GM12878 (cell line): Measurements from ENCODE around the gene PLS3. TPM values are rescaled to one million over a fixed set of nuclear protein-coding genes. Genes with fewer than 3 reads are reported as not detected.

ENCODE experiments used
- ATAC-seq: fragments of 200-7000 bp; cut with Tn5 transposase; 3 replicates; pipeline ENCODE4 v1.9.1; 2020; ENCODE audit warnings: mild to moderate bottlenecking, moderate library complexity
- BruUV-seq: library from RNA; stranded (reverse); fragments of 400-500 nt; replicated peaks from 2 replicates; lab custom pipeline; 2021; lab: Mats Ljungman, UMichigan
- CTCF ChIA-PET: fragments of 300-600 bp; sonication (Branson Sonifier 250); formaldehyde crosslinking; extraction: SDS; loops from one replicate; lab custom pipeline; 2021; ENCODE audit warnings: inconsistent platforms; lab: Yijun Ruan, JAX
- POLR2A ChIA-PET: fragments of 350-600 bp; formaldehyde crosslinking; extraction: SDS; loops from one replicate; lab custom pipeline; 2021; ENCODE audit warnings: inconsistent platforms; lab: Charles Lee
- RAD21 ChIA-PET: fragments of 300-600 bp; sonication (Branson Sonifier 250); formaldehyde crosslinking; loops from one replicate; lab custom pipeline; 2023; ENCODE audit warnings: antibody characterized with exemption; ENCODE audit not compliant: unreplicated experiment; lab: Charles Lee
- SMC1A ChIA-PET: fragments of 300-600 bp; sonication (Branson Sonifier 250); formaldehyde crosslinking; loops from one replicate; lab custom pipeline; 2023; ENCODE audit not compliant: unreplicated experiment, uncharacterized antibody; lab: Charles Lee
- DNase-seq: peaks from one replicate; pipeline ENCODE4 v3.0.0-alpha.2; 2011; ENCODE audit warnings: low read depth, low spot score
- FAIRE-seq: peaks from 3 replicates; lab custom pipeline; 2011; peaks lifted over from hg19 to GRCh38; lab: Jason Lieb, UNC
- H2AFZ ChIP-seq: 2 replicates; pipeline ENCODE4 v1.6.0; 2011; ENCODE audit warnings: low read depth, low read length, control low read depth; ENCODE audit not compliant: control insufficient read depth
- H3K27ac ChIP-seq: 2 replicates; pipeline ENCODE4 v1.5.1; 2011; ENCODE audit warnings: control low read depth; ENCODE audit not compliant: control insufficient read depth, insufficient read depth
- H3K27me3 ChIP-seq, 2 experiments: replicated peaks in 1 of 2; 2 replicates each; pipeline versions ENCODE4 v1.6.0 to v1.6.1; 2011; ENCODE audit warnings: low read length in 1 of 2; ENCODE audit not compliant: control insufficient read depth in 2 of 2, insufficient read depth in 2 of 2
- H3K36me3 ChIP-seq, 2 experiments: 2 replicates each; pipeline ENCODE4 v1.5.1; 2011; ENCODE audit warnings: low read length in 1 of 2; ENCODE audit not compliant: control insufficient read depth in 2 of 2, insufficient read depth in 2 of 2
- H3K4me1 ChIP-seq: 2 replicates; pipeline ENCODE4 v1.6.1; 2011; ENCODE audit warnings: mild to moderate bottlenecking, low read length, moderate library complexity, mixed read lengths; ENCODE audit not compliant: control insufficient read depth, insufficient read depth
- H3K4me2 ChIP-seq: 2 replicates; pipeline ENCODE4 v1.6.0; 2011; ENCODE audit warnings: control low read depth; ENCODE audit not compliant: control insufficient read depth, insufficient read depth
- H3K4me3 ChIP-seq: fragments of 200-600 bp; sonication (generic); 2 replicates; pipeline ENCODE4 v1.5.1; 2016
- H3K79me2 ChIP-seq: 2 replicates; pipeline ENCODE4 v1.6.0; 2011; ENCODE audit warnings: low read length; ENCODE audit not compliant: control insufficient read depth, insufficient read depth
- H3K9ac ChIP-seq: 2 replicates; pipeline ENCODE4 v1.8.0; 2011; ENCODE audit warnings: low read length, control low read depth, mixed read lengths; ENCODE audit not compliant: control insufficient read depth, insufficient read depth
- H3K9me3 ChIP-seq: replicated peaks from 3 replicates; pipeline ENCODE4 v1.5.1; 2011; ENCODE audit warnings: mild to moderate bottlenecking, low read length; ENCODE audit not compliant: control insufficient read depth, insufficient read depth
- H4K20me1 ChIP-seq: 2 replicates; pipeline ENCODE4 v1.6.0; 2011; ENCODE audit not compliant: control insufficient read depth, insufficient read depth
- NFYA ChIP-seq: IDR thresholded peaks from 2 replicates; pipeline ENCODE4 v1.6.1; 2011; ENCODE audit warnings: low read depth, mild to moderate bottlenecking, low read length, improper control_type of control experiment, borderline replicate concordance
- NR2C1 ChIP-seq: fragments of 450-650 bp; IDR thresholded peaks from 2 replicates; pipeline ENCODE4 v1.6.1; 2017; ENCODE audit warnings: antibody characterized with exemption, mild to moderate bottlenecking, moderate library complexity
- POLR2AphosphoS2 ChIP-seq: IDR thresholded peaks from 2 replicates; pipeline ENCODE4 v1.6.1; 2011; ENCODE audit warnings: low read depth, mild to moderate bottlenecking, low read length, improper control_type of control experiment, moderate library complexity
- RFX5 ChIP-seq: IDR thresholded peaks from 2 replicates; pipeline ENCODE4 v1.6.1; 2011; ENCODE audit warnings: low read depth, low read length, improper control_type of control experiment
- TBL1XR1 ChIP-seq: IDR thresholded peaks from 2 replicates; pipeline ENCODE4 v1.6.1; 2012; ENCODE audit warnings: low read depth, low read length, improper control_type of control experiment
- WGBS: methylation state at CpG from one replicate; pipeline ENCODE4 v1.1.6; 2016; ENCODE audit warnings: low lambda C conversion rate; ENCODE audit not compliant: insufficient replicate concordance, insufficient coverage; ENCODE audit errors: missing lambda C conversion rate; 5-methylcytosine and 5-hydroxymethylcytosine counted together
- in situ Hi-C: fragments of 300-500 bp; cut with MboI; formaldehyde crosslinking; loops from 9 replicates; pipeline ENCODE4 v1.14.3; 2018; ENCODE audit warnings: mixed read lengths
- intact Hi-C: fragments of 100-400 bp; cut with micrococcal nuclease; formaldehyde crosslinking; loops from one replicate; pipeline ENCODE4 v1.14.2; 2022; ENCODE audit not compliant: unreplicated experiment
- polyA plus RNA-seq, 11 experiments: library from polyadenylated mRNA; depleted of rRNA in 4 of 11; unstranded in 6 of 11; stranded (reverse) in 5 of 11; fragments of >200 nt; fragmentation: Nextera tagmentation in 4 of 11; fragmentation: Illumina TruSeq in 1 of 11; extraction: Ambion mirVana in 4 of 11; extraction: Trizol in 1 of 11; gene quantifications; 1 replicate in 1 of 11; 2 replicates in 10 of 11; pipeline versions ENCODE4 v1.2.1 to v1.2.3, GENCODE V29; 2011 to 2016; ENCODE audit warnings: inconsistent platforms in 2 of 11, missing spikeins in 2 of 11, low read depth in 1 of 11
- total RNA-seq, 4 experiments: library from RNA; depleted of rRNA in 3 of 4; stranded (reverse); fragments of >200 nt in 3 of 4; fragmentation: Illumina TruSeq in 1 of 4; extraction: Trizol in 1 of 4; gene quantifications; 2 replicates each; pipeline versions ENCODE4 v1.2.1 to v1.2.3, GENCODE V29; 2013 to 2021

PLS3 gene
- total and polyA plus RNA-seq, 10 of the 15 experiments (the other 5 are each of a cell fraction or from before 2014, with no cell fraction given), result 47.6 to 236 (median 174) TPM

GRCh38 chrX:115588179-115588578 lies 27.2 kb downstream of the PLS3 start:
- no peaks in the 10 kb centered on the region for H3K9me3 ChIP-seq
- intact Hi-C loops, result no loop called here
- H3K79me2 ChIP-seq, result no peaks in the 10 kb centered on the region
- no peak overlapping the region for H3K27ac ChIP-seq
- no peak for DNase-seq
- ChIA-PET CTCF (interaction anchor here (0.8 to 1.6 kb wide), 4 partner anchors 8 to 55 kb away, joined by 3 read pairs; no protein-coding TSS in a partner anchor), POLR2A (interaction anchor here (1.1 to 1.6 kb wide), 2 partner anchors 25 to 27 kb away, joined by 3 to 5 read pairs; no protein-coding TSS in a partner anchor), SMC1A (interaction anchor here (0.7 to 1.8 kb wide), 5 partner anchors 11 to 257 kb away, joined by 3 to 5 read pairs (median 3); no protein-coding TSS in a partner anchor), RAD21 (interaction anchor here (0.6 to 1.4 kb wide), 4 partner anchors 7 to 29 kb away, joined by 3 to 5 read pairs (median 4); no protein-coding TSS in a partner anchor)
- H3K4me2 ChIP-seq, result no peak overlapping the region
- in situ Hi-C loops, result no loop called here
- no peaks in the 10 kb centered on the region for H4K20me1 ChIP-seq
- 5% methylated on average over 4 of the region's 4 CpGs for WGBS
- no peak for FAIRE-seq
- no peak for TF ChIP-seq RFX5
- TF ChIP-seq NR2C1, result no peak
- no peak for TF ChIP-seq TBL1XR1
- TF ChIP-seq POLR2AphosphoS2, result no peak
- no peak for ATAC-seq
- no peaks in the 10 kb centered on the region for H3K4me1 ChIP-seq
- no peak overlapping the region for H3K9ac ChIP-seq
- H3K36me3 ChIP-seq, result no peaks in the 10 kb centered on the region
- H3K4me3 ChIP-seq, result no peak overlapping the region
- no peaks in the 10 kb centered on the region for H3K27me3 ChIP-seq
- no TSS peak for BruUV-seq
- no peak overlapping the region for H2AFZ ChIP-seq

DNA sequence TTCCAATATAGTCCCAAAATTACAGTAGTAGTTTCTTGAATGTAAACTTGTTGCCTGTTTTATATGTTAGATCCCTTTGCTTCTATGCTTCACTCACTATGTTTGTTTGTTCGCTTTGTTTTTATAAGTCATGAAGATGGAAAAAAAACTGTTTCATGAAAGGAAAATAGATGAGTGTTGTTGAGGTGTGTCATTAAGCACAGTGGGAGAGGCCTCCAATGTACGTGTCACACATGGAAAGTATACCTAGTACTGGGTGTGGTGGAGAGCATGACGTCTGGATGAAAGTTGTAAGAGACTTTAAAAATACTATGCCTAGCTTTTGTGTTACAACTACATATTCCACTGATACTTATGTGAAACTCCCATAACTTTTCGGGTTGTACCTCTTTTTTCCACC lies 28.4 kb downstream of the PLS3 start:
- no peak overlapping the region for H3K4me2 ChIP-seq
- ChIA-PET SMC1A (interaction anchor here (1.0 to 6.4 kb wide), 4 partner anchors 10 to 258 kb away, joined by 3 to 49 read pairs (median 4); no protein-coding TSS in a partner anchor), RAD21 (interaction anchor here (1.2 to 1.4 kb wide), 2 partner anchors 8 to 31 kb away, joined by 3 to 5 read pairs; no protein-coding TSS in a partner anchor)
- no peaks in the 10 kb centered on the region for H3K79me2 ChIP-seq
- no peaks in the 10 kb centered on the region for H3K27me3 ChIP-seq
- H4K20me1 ChIP-seq, result no peaks in the 10 kb centered on the region
- no TSS peak for BruUV-seq
- intact Hi-C loops, result no loop called here
- H3K9me3 ChIP-seq, result no peaks in the 10 kb centered on the region
- no peak overlapping the region for H3K9ac ChIP-seq
- no peaks in the 10 kb centered on the region for H3K36me3 ChIP-seq
- H3K27ac ChIP-seq, result no peak overlapping the region
- no peak overlapping the region for H3K4me3 ChIP-seq
- 31% methylated on average over 4 of the region's 4 CpGs for WGBS
- in situ Hi-C loops, result no loop called here
- no peak overlapping the region for H2AFZ ChIP-seq
- no peaks in the 10 kb centered on the region for H3K4me1 ChIP-seq
- no peak for TF ChIP-seq NFYA
- TF ChIP-seq, all 136 proteins: peak for 0
- ChIA-PET CTCF (interaction anchor here (1.3 to 1.6 kb wide), 2 partner anchors 26 to 54 kb away, joined by 3 read pairs; no protein-coding TSS in a partner anchor), POLR2A (interaction anchor here (0.5 kb wide), 1 partner anchor 72 kb away, joined by 3 read pairs; no protein-coding TSS in a partner anchor)
- no peak for ATAC-seq
- no peak for DNase-seq
- no peak for FAIRE-seq
